GM23338 (cell line): ENCODE results near the gene SDR42E1. TPM values are rescaled to one million over a fixed set of nuclear protein-coding genes. Genes with fewer than 3 reads are reported as not detected.

Source experiments
- ATAC-seq: fragments of 200-7000 bp; cut with Tn5 transposase; 3 replicates; pipeline ENCODE4 v1.9.1; 2020
- DNase-seq: peaks from one replicate; pipeline ENCODE4 v3.0.0-alpha.2; 2015; ENCODE audit warnings: low spot score
- H2AFZ ChIP-seq: fragments of 200-600 bp; sonication (generic); 2 replicates; pipeline ENCODE4 v1.8.0; 2016; ENCODE audit warnings: antibody characterized with exemption, mild to moderate bottlenecking, moderate library complexity
- H3F3A ChIP-seq: fragments of 200-600 bp; sonication (generic); replicated peaks from 2 replicates; pipeline ENCODE4 v1.8.0; 2017; ENCODE audit warnings: antibody characterized with exemption, mixed run types, low read depth
- H3K27ac ChIP-seq: fragments of 200-600 bp; sonication (generic); 2 replicates; pipeline ENCODE4 v1.6.1; 2016; ENCODE audit warnings: low read depth
- H3K27me3 ChIP-seq: fragments of 200-600 bp; sonication (generic); 2 replicates; pipeline ENCODE4 v1.8.0; 2016; ENCODE audit warnings: mild to moderate bottlenecking, mixed run types, moderate library complexity; ENCODE audit not compliant: insufficient read depth
- H3K36me3 ChIP-seq: fragments of 200-600 bp; sonication (generic); 2 replicates; pipeline ENCODE4 v1.8.0; 2016; ENCODE audit warnings: mild to moderate bottlenecking; ENCODE audit not compliant: insufficient read depth
- H3K4me1 ChIP-seq: fragments of 200-600 bp; sonication (generic); 2 replicates; pipeline ENCODE4 v1.8.0; 2016; ENCODE audit warnings: mild to moderate bottlenecking, moderate library complexity; ENCODE audit not compliant: insufficient read depth
- H3K4me2 ChIP-seq: fragments of 200-600 bp; sonication (generic); 2 replicates; pipeline ENCODE4 v1.7.1; 2017; ENCODE audit warnings: mixed run types
- H3K4me3 ChIP-seq: fragments of 200-600 bp; sonication (generic); 2 replicates; pipeline ENCODE4 v1.6.1; 2016; ENCODE audit warnings: mixed run types
- H3K79me2 ChIP-seq: fragments of 200-600 bp; sonication (generic); replicated peaks from 2 replicates; pipeline ENCODE4 v1.8.0; 2017; ENCODE audit warnings: mild to moderate bottlenecking; ENCODE audit not compliant: insufficient read depth
- H3K9me2 ChIP-seq: fragments of 200-600 bp; sonication (generic); 2 replicates; pipeline ENCODE4 v1.8.0; 2017; ENCODE audit not compliant: insufficient read depth
- H4K20me1 ChIP-seq: fragments of 200-600 bp; sonication (generic); replicated peaks from 2 replicates; pipeline ENCODE4 v1.8.0; 2017; ENCODE audit warnings: mild to moderate bottlenecking; ENCODE audit not compliant: insufficient read depth
- H3K27ac Mint-ChIP-seq: 2 replicates; pipeline ENCODE4 v1.8.0; 2020; ENCODE audit warnings: inconsistent platforms, mild to moderate bottlenecking, moderate library complexity, mixed read lengths
- H3K27me3 Mint-ChIP-seq: 3 replicates; pipeline ENCODE4 v1.8.0; 2022; ENCODE audit warnings: low read depth, mild to moderate bottlenecking, moderate library complexity, mixed read lengths, inconsistent platforms; ENCODE audit not compliant: insufficient read depth, poor library complexity
- H3K36me3 Mint-ChIP-seq: 3 replicates; pipeline ENCODE4 v1.8.0; 2021; ENCODE audit warnings: low read depth, mild to moderate bottlenecking, inconsistent platforms, moderate library complexity, mixed read lengths
- H3K4me1 Mint-ChIP-seq: 3 replicates; pipeline ENCODE4 v1.8.0; 2020; ENCODE audit warnings: mild to moderate bottlenecking, inconsistent platforms, mixed read lengths
- H3K4me3 Mint-ChIP-seq: 3 replicates; pipeline ENCODE4 v1.8.0; 2021; ENCODE audit warnings: moderate library complexity, mild to moderate bottlenecking, inconsistent platforms, mixed read lengths
- H3K9me3 Mint-ChIP-seq: 3 replicates; pipeline ENCODE4 v1.8.0; 2020; ENCODE audit warnings: moderate library complexity, mild to moderate bottlenecking, inconsistent platforms, mixed read lengths
- CREB1 ChIP-seq: fragments of 250-450 bp; sonication (Bioruptor Pico); IDR thresholded peaks from 2 replicates; pipeline ENCODE4 v1.5.0; 2020; ENCODE audit warnings: low read depth, mild to moderate bottlenecking, moderate library complexity
- EZH2phosphoT487 ChIP-seq: fragments of 200-600 bp; sonication (generic); IDR thresholded peaks from one replicate; pipeline ENCODE4 v1.8.1; 2018; ENCODE audit warnings: antibody characterized with exemption; ENCODE audit not compliant: unreplicated experiment
- JUNB ChIP-seq: IDR thresholded peaks from one replicate; pipeline ENCODE4 v1.6.1; 2016; ENCODE audit warnings: antibody characterized with exemption; ENCODE audit not compliant: unreplicated experiment
- STAT1 ChIP-seq: IDR thresholded peaks from one replicate; pipeline ENCODE4 v1.6.1; 2016; ENCODE audit warnings: antibody characterized with exemption; ENCODE audit not compliant: unreplicated experiment
- ZNF114 ChIP-seq: fragments of 250-450 bp; sonication (Bioruptor Pico); IDR thresholded peaks from 2 replicates; pipeline ENCODE4 v1.5.0; 2020; ENCODE audit warnings: mild to moderate bottlenecking, moderate library complexity
- ZNF331 ChIP-seq: fragments of 250-450 bp; sonication (Bioruptor Pico); IDR thresholded peaks from 2 replicates; pipeline ENCODE4 v1.5.0; 2020; ENCODE audit warnings: low read depth, mild to moderate bottlenecking, moderate library complexity
- ZNF462 ChIP-seq: fragments of 250-450 bp; sonication (Bioruptor Pico); IDR thresholded peaks from 2 replicates; pipeline ENCODE4 v1.5.0; 2020; ENCODE audit warnings: mild to moderate bottlenecking, moderate library complexity
- polyA plus RNA-seq: library from polyadenylated mRNA; unstranded; fragments of >200 nt; fragmentation: Nextera tagmentation; extraction: Ambion mirVana; gene quantifications from 2 replicates; pipeline ENCODE4 v1.2.1, GENCODE V29; 2016
- total RNA-seq: library from RNA; depleted of rRNA; stranded (reverse); fragments of >200 nt; shearing (Covaris generic); gene quantifications from 2 replicates; pipeline ENCODE4 v1.2.3, GENCODE V29; 2014
- TF ChIP-seq, protein P1 (sequence below): IDR thresholded peaks from 2 replicates; pipeline ENCODE4 v1.6.1; 2016; ENCODE audit warnings: antibody characterized with exemption

Gene SDR42E1
- total and polyA plus RNA-seq, 2 experiments from 2014 or later = 0.03 TPM; not detected in 1

DNA sequence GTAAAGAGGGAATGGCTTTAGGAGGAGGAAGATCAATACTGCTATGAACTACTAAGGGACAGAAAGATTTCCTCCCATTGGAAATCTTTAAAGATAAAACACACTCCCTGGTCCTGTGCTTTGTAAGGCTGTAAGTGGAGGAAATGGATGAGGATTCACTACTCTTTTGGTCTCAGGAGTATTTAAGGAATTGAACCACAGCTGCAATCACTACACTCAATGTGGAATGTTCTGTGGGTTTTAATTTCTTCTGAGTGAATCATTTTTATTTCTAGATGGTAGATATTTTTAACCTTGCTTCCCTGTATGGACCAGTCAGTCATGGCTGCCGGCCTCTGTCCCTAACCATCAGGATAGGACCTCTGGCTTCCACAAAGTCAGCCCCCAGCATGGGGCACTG, 65.6 kb downstream of the SDR42E1 start (continued):
- TF ChIP-seq ZNF462 (CRISPR knock-in tag) = no peak

DNA sequence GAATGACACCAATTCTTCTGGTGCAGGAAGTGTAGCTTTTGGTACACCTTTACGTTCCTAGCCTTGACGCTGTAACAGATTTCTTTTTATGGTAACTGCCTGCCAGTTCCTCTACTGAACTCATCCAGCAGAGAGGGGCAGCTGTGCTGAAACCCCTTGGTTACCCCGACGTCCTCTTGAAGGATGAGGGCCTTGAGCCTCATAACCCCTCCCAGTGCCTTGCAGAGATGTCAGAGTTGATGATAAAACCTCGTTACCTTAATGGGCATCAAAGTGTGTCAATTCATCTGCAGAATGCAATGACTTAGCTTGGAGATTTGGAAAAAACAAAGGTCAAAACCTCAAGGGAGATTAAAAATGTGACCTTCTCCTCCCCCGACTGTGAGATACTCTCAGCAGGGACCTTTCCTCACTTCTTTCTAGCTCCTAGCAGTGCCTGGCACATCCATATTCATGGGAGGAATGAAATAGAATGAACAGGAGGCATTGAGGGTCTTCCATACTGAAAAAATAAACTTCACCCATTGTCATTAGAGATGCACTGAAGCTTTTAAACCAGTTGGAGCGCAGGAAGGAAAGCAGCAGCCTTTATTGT, 69.2 kb downstream of the SDR42E1 start:
- Histone ChIP-seq H3K4me3 (no peak overlapping the region), H3K79me2 (no peaks in the 10 kb centered on the region), H3K27ac (no peak overlapping the region; the same call in 1 of the 2 replicates), H3K36me3 (no peaks in the 10 kb centered on the region), H3K9me2 (no peaks in the 10 kb centered on the region), H3K4me2 (peak overlapping the region; percentile 49; the same call in 1 of the 2 replicates), H3K27me3 (no peaks in the 10 kb centered on the region), H3F3A (no peaks in the 10 kb centered on the region), H3K4me1 (peaks cover 43% of the 10 kb centered on the region), H2AFZ (no peak overlapping the region), H4K20me1 (no peaks in the 10 kb centered on the region)
- no peak for DNase-seq
- Mint-ChIP-seq H3K9me3 (no peaks in the 10 kb centered on the region), H3K4me3 (no peak overlapping the region), H3K36me3 (no peaks in the 10 kb centered on the region), H3K27me3 (peaks cover 6% of the 10 kb centered on the region), H3K27ac (no peak overlapping the region), H3K4me1 (peaks cover 60% of the 10 kb centered on the region)
- no peak for ATAC-seq
- TF ChIP-seq JUNB (no peak), EZH2phosphoT487 (no peak), STAT1 (no peak), ZNF331 (no peak), CREB1 (CRISPR knock-in tag) (no peak), ZNF462 (CRISPR knock-in tag) (no peak), ZNF114 (CRISPR knock-in tag) (no peak)
- TF ChIP-seq, protein P1, sequence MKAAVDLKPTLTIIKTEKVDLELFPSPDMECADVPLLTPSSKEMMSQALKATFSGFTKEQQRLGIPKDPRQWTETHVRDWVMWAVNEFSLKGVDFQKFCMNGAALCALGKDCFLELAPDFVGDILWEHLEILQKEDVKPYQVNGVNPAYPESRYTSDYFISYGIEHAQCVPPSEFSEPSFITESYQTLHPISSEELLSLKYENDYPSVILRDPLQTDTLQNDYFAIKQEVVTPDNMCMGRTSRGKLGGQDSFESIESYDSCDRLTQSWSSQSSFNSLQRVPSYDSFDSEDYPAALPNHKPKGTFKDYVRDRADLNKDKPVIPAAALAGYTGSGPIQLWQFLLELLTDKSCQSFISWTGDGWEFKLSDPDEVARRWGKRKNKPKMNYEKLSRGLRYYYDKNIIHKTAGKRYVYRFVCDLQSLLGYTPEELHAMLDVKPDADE = no peak
